ENCODE data around the gene FAM43B. TPM values are rescaled to one million over a fixed set of nuclear protein-coding genes. Genes with fewer than 3 reads are reported as not detected.

The FAM43B gene
- polyA plus RNA-seq, 2 of the 4 experiments (the other 2 are of a cell fraction): 0.76 to 6.9 TPM

DNA sequence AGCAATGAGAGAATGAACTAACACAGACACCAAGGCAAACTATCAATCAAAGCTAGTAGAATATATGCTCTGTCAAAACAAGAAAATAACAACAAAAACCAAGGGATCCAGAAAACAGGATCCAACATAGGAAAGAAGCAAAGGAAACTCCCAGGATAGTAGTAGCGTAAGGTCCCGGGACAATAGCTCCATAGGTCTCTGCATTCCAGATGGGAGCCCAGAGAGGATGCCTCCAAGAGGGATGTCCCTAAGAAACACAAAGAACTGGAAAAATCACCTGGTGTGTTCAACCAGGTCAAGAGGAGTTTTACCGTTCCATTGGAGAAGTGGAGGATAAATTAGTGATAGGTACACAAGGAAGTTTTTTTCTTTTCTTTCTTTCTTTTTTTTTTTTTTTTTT, 5.7 kb upstream of the FAM43B start:
- no peak overlapping the region for H3K4me3 ChIP-seq
- WGBS (ENCODE audit: missing lambda C conversion rate): 86% methylated on average over 3 of the region's 3 CpGs
- ATAC-seq (no peak), FAIRE-seq (no peak), DNase-seq (ENCODE audit: low read depth in 1 of 2, low spot score in 1 of 2) (no peak)
- H3K9me3 ChIP-seq: no peaks in the 10 kb centered on the region
- ChIA-PET CTCF (no interaction called here), POLR2A (no interaction called here)
- H3K4me2 ChIP-seq: no peak overlapping the region
- no peak overlapping the region for H3K27ac ChIP-seq
- H3K4me1 ChIP-seq: peaks cover 5% of the 10 kb centered on the region
- no peak for TF ChIP-seq ZFP36 (IDR thresholded peaks at IDR 0.05; ENCODE audit: borderline replicate concordance, partially characterized antibody)
- no peak for TF ChIP-seq GATA3 (IDR thresholded peaks at IDR 0.05; ENCODE audit: borderline replicate concordance)
- TF ChIP-seq MAZ (IDR thresholded peaks at IDR 0.05; ENCODE audit: borderline replicate concordance, low read depth, low read length): no peak
- no peak for TF ChIP-seq ZSCAN20 (CRISPR knock-in tag; IDR thresholded peaks at IDR 0.05)
- TF ChIP-seq USF2 (IDR thresholded peaks at IDR 0.05): no peak
- TF ChIP-seq SREBF2 (IDR thresholded peaks at IDR 0.05): no peak
- no peak for TF ChIP-seq MAFK (IDR thresholded peaks at IDR 0.05; ENCODE audit: partially characterized antibody)
- TF ChIP-seq JUN (IDR thresholded peaks at IDR 0.05): no peak
- no peak for TF ChIP-seq KDM5A (IDR thresholded peaks at IDR 0.05)
- no peak for TF ChIP-seq NR3C1 (IDR thresholded peaks at IDR 0.05)
- TF ChIP-seq ZC3H11A (IDR thresholded peaks at IDR 0.05): no peak
- TF ChIP-seq POLR2A (IDR thresholded peaks at IDR 0.05; ENCODE audit: low read length): no peak

DNA sequence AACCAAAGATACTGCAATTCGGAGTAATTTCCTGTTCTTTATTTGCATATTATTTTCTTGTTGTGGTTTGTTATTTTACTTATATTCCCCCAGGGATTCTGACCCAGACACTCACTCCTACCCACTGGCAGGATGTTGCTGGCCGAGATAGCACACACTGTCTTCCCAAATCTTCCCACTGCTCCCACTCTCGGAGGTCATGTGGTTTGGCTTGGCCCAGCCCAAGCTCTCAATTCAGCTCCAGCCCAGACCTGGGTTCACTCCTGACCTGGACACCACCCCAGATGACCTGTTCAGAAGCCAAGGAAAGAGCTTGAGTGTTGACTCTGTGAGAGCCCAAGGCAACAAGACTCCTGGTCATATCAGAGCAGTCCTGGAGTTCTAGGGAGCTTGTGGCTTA, 1.2 kb upstream of the FAM43B start:
- ATAC-seq: no peak
- no peak for FAIRE-seq
- CTCF ChIA-PET: interaction anchor here (1.0 to 2.7 kb wide), 3 partner anchors 28 to 90 kb away, joined by 3 to 11 read pairs (median 3); no protein-coding TSS in a partner anchor

DNA sequence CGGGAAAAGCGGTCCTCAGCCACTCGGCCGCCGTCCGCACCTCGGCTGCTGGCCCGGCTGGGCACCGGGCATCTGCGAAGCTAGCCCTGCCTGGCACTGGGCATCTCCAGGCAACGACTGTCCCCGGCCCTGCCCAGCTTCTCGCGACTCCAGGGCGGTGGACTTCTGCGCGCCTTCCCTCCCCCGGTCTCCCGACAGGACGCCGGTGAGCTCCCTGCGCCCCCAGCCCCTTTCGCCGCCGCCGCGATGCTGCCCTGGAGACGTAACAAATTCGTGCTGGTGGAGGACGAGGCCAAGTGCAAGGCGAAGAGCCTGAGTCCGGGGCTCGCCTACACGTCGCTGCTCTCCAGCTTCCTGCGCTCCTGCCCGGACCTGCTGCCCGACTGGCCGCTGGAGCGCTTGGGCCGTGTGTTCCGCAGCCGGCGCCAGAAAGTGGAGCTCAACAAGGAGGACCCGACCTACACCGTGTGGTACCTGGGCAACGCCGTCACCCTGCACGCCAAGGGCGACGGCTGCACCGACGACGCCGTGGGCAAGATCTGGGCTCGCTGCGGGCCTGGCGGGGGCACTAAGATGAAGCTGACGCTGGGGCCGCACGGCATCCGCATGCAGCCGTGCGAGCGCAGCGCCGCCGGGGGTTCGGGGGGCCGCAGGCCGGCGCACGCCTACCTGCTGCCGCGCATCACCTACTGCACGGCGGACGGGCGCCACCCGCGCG, 514 bp downstream of the FAM43B start:
- ATAC-seq: peak; percentile 82 to 84
- H3K27ac ChIP-seq: peak overlapping the region; percentile 77 to 92
- peak; percentile 26 to 35 for DNase-seq (ENCODE audit: low read depth in 1 of 2, low spot score in 1 of 2)
- H3K4me3 ChIP-seq: peak overlapping the region; percentile 67
- H3K9me3 ChIP-seq: no peaks in the 10 kb centered on the region
- CTCF ChIA-PET: interaction anchor here (0.8 to 2.7 kb wide), 4 partner anchors 31 to 81 kb away, joined by 3 to 11 read pairs (median 3); partner anchors contain the start of gene PINK1
- WGBS (ENCODE audit: missing lambda C conversion rate): 81% methylated on average over 16 of the region's 82 CpGs
- no peak for FAIRE-seq
- POLR2A ChIA-PET: interaction anchor here (1.0 to 1.7 kb wide), 7 partner anchors 20 to 233 kb away, joined by 3 to 7 read pairs (median 4); partner anchors contain the start of gene MUL1
- TF ChIP-seq MAFK (IDR thresholded peaks at IDR 0.05; ENCODE audit: partially characterized antibody) (no peak), MAX (IDR thresholded peaks at IDR 0.05) (peak; percentile 17; the same call in 1 of the 2 replicates), POLR2AphosphoS2 (conservative IDR thresholded peaks at IDR 0.05; ENCODE audit: low read length) (no peak)
- TF ChIP-seq, protein P1, sequence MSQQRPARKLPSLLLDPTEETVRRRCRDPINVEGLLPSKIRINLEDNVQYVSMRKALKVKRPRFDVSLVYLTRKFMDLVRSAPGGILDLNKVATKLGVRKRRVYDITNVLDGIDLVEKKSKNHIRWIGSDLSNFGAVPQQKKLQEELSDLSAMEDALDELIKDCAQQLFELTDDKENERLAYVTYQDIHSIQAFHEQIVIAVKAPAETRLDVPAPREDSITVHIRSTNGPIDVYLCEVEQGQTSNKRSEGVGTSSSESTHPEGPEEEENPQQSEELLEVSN (IDR thresholded peaks at IDR 0.05; ENCODE audit: borderline replicate concordance, low read depth): peak; percentile 57; the same call in 1 of the 2 replicates
- peak overlapping the region; percentile 95 for H3K4me2 ChIP-seq
- peaks cover 8% of the 10 kb centered on the region for H3K4me1 ChIP-seq

More for the DNA sequence above, 1.2 kb upstream of the FAM43B start:
- TF ChIP-seq, protein P1 (IDR thresholded peaks at IDR 0.05; ENCODE audit: borderline replicate concordance, low read depth): no peak
- TF ChIP-seq KDM1A (IDR thresholded peaks at IDR 0.05; ENCODE audit: low read depth) (no peak), CHD4 (IDR thresholded peaks at IDR 0.05; ENCODE audit: borderline replicate concordance) (no peak), MAFK (IDR thresholded peaks at IDR 0.05; ENCODE audit: partially characterized antibody) (no peak), SMC3 (IDR thresholded peaks at IDR 0.05) (no peak), POLR2A (IDR thresholded peaks at IDR 0.05; ENCODE audit: low read length) (no peak), MYC (IDR thresholded peaks at IDR 0.05; ENCODE audit: borderline replicate concordance, low read length) (no peak), HES2 (IDR thresholded peaks at IDR 0.05) (no peak), NPAS2 (CRISPR knock-in tag; IDR thresholded peaks at IDR 0.05; ENCODE audit: borderline replicate concordance) (no peak)
- Histone ChIP-seq H3K4me2 (peak overlapping the region; percentile 95; the same call in 2 of the 3 replicates), H3K27ac (peak overlapping the region in 1 of 2 experiments; percentile 92; a peak in 3 of 6 replicates), H3K4me3 (no peak overlapping the region), H3K9me3 (no peaks in the 10 kb centered on the region), H3K4me1 (peaks cover 8% of the 10 kb centered on the region)
- 93% methylated on average over 3 of the region's 3 CpGs for WGBS (ENCODE audit: missing lambda C conversion rate)
- POLR2A ChIA-PET: interaction anchor here (0.6 to 1.6 kb wide), 2 partner anchors 39 to 1129 kb away, joined by 3 to 4 read pairs; no protein-coding TSS in a partner anchor
- no peak for DNase-seq (ENCODE audit: low read depth in 1 of 2, low spot score in 1 of 2)
